GM18520 (cell line): ENCODE data around the gene XPNPEP1.
A peak's percentile ranks its signal among the peaks of the same experiment; 100 is the strongest.

Source experiments
- ATAC-seq: cut with Tn5 transposase; IDR thresholded peaks from one replicate; pipeline ENCODE4 v1.9.1; 2021; ENCODE audit not compliant: unreplicated experiment

Gene XPNPEP1

GRCh38 chr10:109895848-109896247 lies 27.5 kb downstream of the XPNPEP1 start:
- ATAC-seq = no peak

GRCh38 chr10:109895095-109895818 lies 28.1 kb downstream of the XPNPEP1 start:
- no peak for ATAC-seq

- ATAC-seq = no peak
Observed at GRCh38 chr10:109894516-109894915, 28.8 kb downstream of the XPNPEP1 start.

- ATAC-seq = no peak
Observed at GRCh38 chr10:109893386-109893785, 29.9 kb downstream of the XPNPEP1 start.

- no peak for ATAC-seq
Observed at GRCh38 chr10:109892931-109893330, 30.4 kb downstream of the XPNPEP1 start.

GRCh38 chr10:109892117-109892516 lies 31.2 kb downstream of the XPNPEP1 start:
- no peak for ATAC-seq

GRCh38 chr10:109891105-109891504 lies 32.2 kb downstream of the XPNPEP1 start:
- no peak for ATAC-seq

- ATAC-seq = no peak
Observed at GRCh38 chr10:109889867-109890266, 33.4 kb downstream of the XPNPEP1 start.

GRCh38 chr10:109887776-109888175 lies 35.5 kb downstream of the XPNPEP1 start:
- ATAC-seq = no peak

GRCh38 chr10:109887243-109887642 lies 36.1 kb downstream of the XPNPEP1 start:
- no peak for ATAC-seq

- ATAC-seq = no peak
Observed at GRCh38 chr10:109886781-109887140, 36.5 kb downstream of the XPNPEP1 start.

- no peak for ATAC-seq
Observed at GRCh38 chr10:109886037-109886780, 37.1 kb downstream of the XPNPEP1 start.

- no peak for ATAC-seq
Observed at GRCh38 chr10:109883859-109884771, 39.2 kb downstream of the XPNPEP1 start.

- ATAC-seq = no peak
Observed at GRCh38 chr10:109882251-109883057, 40.9 kb downstream of the XPNPEP1 start.

- ATAC-seq = no peak
Observed at GRCh38 chr10:109881769-109882057, 41.6 kb downstream of the XPNPEP1 start.

- ATAC-seq = peak; percentile 54
Observed at GRCh38 chr10:109880886-109881768, 42.2 kb downstream of the XPNPEP1 start.

GRCh38 chr10:109877546-109877945 lies 45.8 kb downstream of the XPNPEP1 start:
- ATAC-seq = no peak

GRCh38 chr10:109875828-109876821 lies 47.2 kb downstream of the XPNPEP1 start:
- no peak for ATAC-seq

- ATAC-seq = no peak
Observed at GRCh38 chr10:109875151-109875568, 48.2 kb downstream of the XPNPEP1 start.
